ENCODE results near the gene GPR52.

GRCh38 chr1:174428033-174428432 is 19.7 kb upstream of the GPR52 start:
- TF ChIP-seq MAX (IDR thresholded peaks at IDR 0.05; ENCODE audit: insufficient read depth, insufficient read length), result no peak
- TF ChIP-seq POLR2AphosphoS5 (IDR thresholded peaks at IDR 0.05; ENCODE audit: insufficient read depth, low read depth, low read length), result no peak
- TF ChIP-seq MYC (IDR thresholded peaks at IDR 0.05; ENCODE audit: low read depth, low read length), result no peak
- TF ChIP-seq POLR2A (IDR thresholded peaks at IDR 0.05; ENCODE audit: low read depth, low read length), result no peak
- no peak for TF ChIP-seq EZH2 (IDR thresholded peaks at IDR 0.05; ENCODE audit: borderline replicate concordance, low read depth, low read length, severe bottlenecking)
- no peak for TF ChIP-seq CTCF (IDR thresholded peaks at IDR 0.05; ENCODE audit: extremely low read depth in 1 of 2, insufficient read depth in 1 of 2, low read depth in 1 of 2, low read length in 2 of 2)
- TF ChIP-seq GATA2 (IDR thresholded peaks at IDR 0.05; ENCODE audit: insufficient read depth, insufficient read length, low read depth, low read length), result no peak

Measured in endothelial cell of umbilical vein (primary cell).